Measurements from ENCODE around the gene EGFL8. TPM values are rescaled to one million over a fixed set of nuclear protein-coding genes. Genes with fewer than 3 reads are reported as not detected.
A peak's percentile ranks its signal among the peaks of the same experiment; 100 is the strongest.

EGFL8 gene
- total and polyA plus RNA-seq, 8 donors = 8.1 to 35.2 (median 23.2) TPM

- TF ChIP-seq, protein P1, sequence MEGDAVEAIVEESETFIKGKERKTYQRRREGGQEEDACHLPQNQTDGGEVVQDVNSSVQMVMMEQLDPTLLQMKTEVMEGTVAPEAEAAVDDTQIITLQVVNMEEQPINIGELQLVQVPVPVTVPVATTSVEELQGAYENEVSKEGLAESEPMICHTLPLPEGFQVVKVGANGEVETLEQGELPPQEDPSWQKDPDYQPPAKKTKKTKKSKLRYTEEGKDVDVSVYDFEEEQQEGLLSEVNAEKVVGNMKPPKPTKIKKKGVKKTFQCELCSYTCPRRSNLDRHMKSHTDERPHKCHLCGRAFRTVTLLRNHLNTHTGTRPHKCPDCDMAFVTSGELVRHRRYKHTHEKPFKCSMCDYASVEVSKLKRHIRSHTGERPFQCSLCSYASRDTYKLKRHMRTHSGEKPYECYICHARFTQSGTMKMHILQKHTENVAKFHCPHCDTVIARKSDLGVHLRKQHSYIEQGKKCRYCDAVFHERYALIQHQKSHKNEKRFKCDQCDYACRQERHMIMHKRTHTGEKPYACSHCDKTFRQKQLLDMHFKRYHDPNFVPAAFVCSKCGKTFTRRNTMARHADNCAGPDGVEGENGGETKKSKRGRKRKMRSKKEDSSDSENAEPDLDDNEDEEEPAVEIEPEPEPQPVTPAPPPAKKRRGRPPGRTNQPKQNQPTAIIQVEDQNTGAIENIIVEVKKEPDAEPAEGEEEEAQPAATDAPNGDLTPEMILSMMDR (IDR thresholded peaks at IDR 0.05) = no peak
- Histone ChIP-seq H3K27me3 (peaks cover 0 to 18% of the 10 kb centered on the region in 2 donors), H3K4me1 (peaks cover 18 to 40% of the 10 kb centered on the region in 2 donors), H3K9me3 (no peaks in the 10 kb centered on the region), H3K36me3 (peaks cover 0 to 8% of the 10 kb centered on the region in 2 donors), H3K27ac (peak overlapping the region in 1 of 2 donors; percentile 100), H3K4me3 (no peak overlapping the region)
- no peak for DNase-seq
- no peak for ATAC-seq
- intact Hi-C loops (cut with DNase I) = no loop called here
These were observed 33.9 kb downstream of the EGFL8 start for GRCh38 chr6:32198345-32198696.

GRCh38 chr6:32198866-32199265 is 34.5 kb downstream of the EGFL8 start:
- H3K36me3 ChIP-seq = peaks cover 0 to 13% of the 10 kb centered on the region in 2 donors
- H3K9me3 ChIP-seq = no peaks in the 10 kb centered on the region

DNA sequence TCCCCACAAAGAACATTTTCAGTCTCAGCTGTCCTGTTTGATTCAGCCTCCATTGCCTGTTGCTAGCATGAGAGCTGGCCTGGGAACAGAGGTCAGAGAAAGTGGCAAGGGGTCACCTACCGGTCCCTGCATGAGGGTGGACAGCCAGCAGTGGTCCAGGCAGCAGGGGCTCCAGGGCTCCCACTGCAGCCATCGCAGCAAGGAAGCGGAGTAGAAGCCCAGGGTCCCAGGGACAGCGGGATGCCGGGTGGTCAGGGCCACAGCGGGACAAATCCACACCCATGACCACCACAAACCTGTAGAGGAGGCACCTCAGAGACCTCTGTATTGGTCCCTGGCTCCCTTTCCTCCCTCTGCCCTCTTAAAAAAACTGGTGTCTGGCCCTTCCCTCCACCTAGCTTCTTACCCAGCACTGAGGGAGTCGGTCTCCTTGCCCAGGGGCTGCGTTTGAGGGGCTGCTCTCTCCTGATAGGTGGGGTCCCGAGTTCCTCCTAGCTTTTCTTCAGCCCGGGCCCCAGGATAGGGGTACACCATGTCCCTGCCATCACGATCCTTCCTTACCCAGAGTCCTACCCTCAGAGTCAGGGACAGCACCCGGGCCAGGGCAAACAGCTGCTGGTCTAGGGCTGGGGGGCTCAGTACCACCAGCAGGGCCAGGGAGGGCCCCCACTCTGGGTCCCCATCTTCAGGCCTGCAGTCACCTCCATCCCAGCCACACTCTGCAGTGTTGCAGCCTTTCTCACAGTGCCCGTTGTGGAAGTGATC is 36.5 kb downstream of the EGFL8 start:
- no peak overlapping the region for H3K27ac ChIP-seq
- no peak for ATAC-seq
- H3K36me3 ChIP-seq = peaks cover 0 to 15% of the 10 kb centered on the region in 2 donors
- no peak overlapping the region for H3K4me3 ChIP-seq
- TF ChIP-seq, protein P1 (IDR thresholded peaks at IDR 0.05) = no peak
- no peak for DNase-seq
- H3K9me3 ChIP-seq = no peaks in the 10 kb centered on the region
- peaks cover 0 to 25% of the 10 kb centered on the region in 2 donors for H3K27me3 ChIP-seq
- intact Hi-C loops (cut with DNase I) = no loop called here
- H3K4me1 ChIP-seq = peaks cover 9 to 19% of the 10 kb centered on the region in 2 donors

More at GRCh38 chr6:32198866-32199265, 34.5 kb downstream of the EGFL8 start:
- DNase-seq = no peak
- intact Hi-C loops (cut with DNase I) = no loop called here
- Histone ChIP-seq H3K27ac (no peak overlapping the region), H3K27me3 (peaks cover 0 to 19% of the 10 kb centered on the region in 2 donors), H3K4me3 (no peak overlapping the region), H3K4me1 (peaks cover 18 to 35% of the 10 kb centered on the region in 2 donors)
- ATAC-seq = no peak
- TF ChIP-seq, protein P1 (IDR thresholded peaks at IDR 0.05) = no peak

DNA sequence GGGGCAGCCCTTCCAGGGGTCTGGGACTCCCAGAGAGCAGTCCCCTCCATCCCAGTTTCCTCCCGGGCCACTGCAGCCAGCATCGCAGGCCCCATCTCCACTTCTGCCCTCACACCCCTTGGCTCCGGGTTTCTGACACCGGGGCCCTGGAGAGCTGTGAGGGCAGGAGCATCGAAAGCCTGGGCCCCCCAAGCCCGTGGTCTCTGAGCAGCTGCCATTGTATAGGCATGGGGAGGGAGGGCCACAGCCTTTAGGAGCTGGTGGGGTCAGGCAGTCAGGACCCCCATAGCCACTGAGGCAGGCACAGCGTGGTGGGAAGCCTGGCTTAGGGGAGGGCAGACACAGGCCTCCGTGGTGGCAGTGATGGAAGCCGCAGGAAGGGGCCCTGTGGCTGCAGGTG is 37.8 kb downstream of the EGFL8 start:
- intact Hi-C loops (cut with DNase I) = no loop called here
- DNase-seq = no peak
- Histone ChIP-seq H3K4me3 (no peak overlapping the region), H3K27ac (no peak overlapping the region), H3K4me1 (peaks cover 2 to 9% of the 10 kb centered on the region in 2 donors), H3K36me3 (peaks cover 0 to 15% of the 10 kb centered on the region in 2 donors), H3K9me3 (no peaks in the 10 kb centered on the region), H3K27me3 (peaks cover 0 to 25% of the 10 kb centered on the region in 2 donors)
- TF ChIP-seq, protein P1 (IDR thresholded peaks at IDR 0.05) = no peak
- no peak for ATAC-seq

DNA sequence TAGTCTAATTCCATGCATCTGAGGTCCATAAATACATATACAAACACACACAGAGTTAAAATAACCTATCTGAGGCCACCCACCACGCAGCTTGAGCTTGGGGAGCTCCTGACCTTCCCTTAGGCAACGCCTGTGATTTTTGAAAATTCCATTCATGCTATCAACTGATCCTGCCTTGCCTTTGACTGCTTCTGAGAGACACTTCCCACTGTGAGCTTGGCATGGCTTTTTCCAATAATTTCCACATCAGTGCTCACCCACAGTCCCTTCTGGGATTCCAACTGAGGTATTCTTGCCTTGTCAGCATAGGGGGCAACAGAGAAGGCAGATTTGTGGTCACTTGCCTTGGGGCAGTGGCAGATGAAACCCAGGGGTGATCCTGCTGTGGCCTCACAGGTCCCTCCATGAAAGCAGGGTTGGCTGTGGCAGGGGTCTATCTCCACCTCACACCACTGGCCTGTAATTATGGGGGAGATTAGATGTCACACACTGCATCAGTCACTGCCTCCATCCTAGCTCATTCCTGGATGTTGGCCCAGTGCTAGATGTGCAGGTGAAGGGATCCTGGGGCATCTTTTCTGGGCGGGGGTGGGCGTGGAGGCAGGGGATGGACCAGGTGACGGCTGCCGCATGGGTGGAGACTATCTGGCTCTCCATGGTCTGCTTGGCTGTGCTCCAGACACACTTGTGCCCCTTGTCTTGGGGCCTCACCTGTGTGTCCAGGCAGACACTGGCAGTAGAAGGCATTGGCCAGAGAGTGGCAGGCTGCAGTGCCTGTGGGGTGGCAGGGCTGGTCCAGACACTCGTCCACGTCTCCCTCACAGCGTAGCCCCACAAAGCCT is 39.3 kb downstream of the EGFL8 start:
- Histone ChIP-seq H3K27me3 (peaks cover 0 to 25% of the 10 kb centered on the region in 2 donors), H3K4me3 (no peak overlapping the region), H3K27ac (no peak overlapping the region), H3K9me3 (no peaks in the 10 kb centered on the region), H3K36me3 (peaks cover 0 to 19% of the 10 kb centered on the region in 2 donors), H3K4me1 (no peaks in the 10 kb centered on the region)
- DNase-seq (peak in 1 of 4 donors; percentile 46), ATAC-seq (no peak)
- TF ChIP-seq, protein P1 (IDR thresholded peaks at IDR 0.05) = no peak
- intact Hi-C loops (cut with DNase I) = no loop called here
